Neural cell (in vitro differentiated cells): ENCODE data around the gene HPGD. TPM values are rescaled to one million over a fixed set of nuclear protein-coding genes. Genes with fewer than 3 reads are reported as not detected.

ENCODE experiments used
- H2AFZ ChIP-seq: fragments of 200-600, 300-800 bp; sonication (generic), shearing (Covaris generic); 2 replicates; pipeline ENCODE4 v1.6.0; 2014; ENCODE audit warnings: low read depth, mild to moderate bottlenecking, antibody characterized with exemption, low read length, moderate library complexity
- H3F3A ChIP-seq: fragments of 200-600 bp; shearing (Covaris generic); 2 replicates; pipeline ENCODE4 v1.6.1; 2016; ENCODE audit warnings: mild to moderate bottlenecking, moderate library complexity, mixed read lengths, antibody characterized with exemption, low read length; ENCODE audit not compliant: insufficient read depth, poor library complexity, severe bottlenecking
- H3K27ac ChIP-seq: fragments of 200-600, 300-800 bp; sonication (generic), shearing (Covaris generic); 2 replicates; pipeline ENCODE4 v1.5.1; 2014; ENCODE audit warnings: mild to moderate bottlenecking, low read length, moderate library complexity
- H3K27me3 ChIP-seq: fragments of 300-800, 200-600 bp; sonication (generic), shearing (Covaris generic); 2 replicates; pipeline ENCODE4 v1.6.0; 2014; ENCODE audit warnings: mild to moderate bottlenecking, low read depth, low read length, moderate library complexity; ENCODE audit not compliant: insufficient read depth
- H3K36me3 ChIP-seq: fragments of 300-800, 200-600 bp; sonication (generic), shearing (Covaris generic); 2 replicates; pipeline ENCODE4 v1.5.1; 2014; ENCODE audit warnings: mild to moderate bottlenecking, antibody characterized with exemption, low read length, moderate library complexity; ENCODE audit not compliant: insufficient read depth
- H3K4me2 ChIP-seq: fragments of 300-800, 200-600 bp; sonication (generic), shearing (Covaris generic); 2 replicates; pipeline ENCODE4 v1.6.0; 2014; ENCODE audit warnings: mild to moderate bottlenecking, low read length
- H3K4me3 ChIP-seq: fragments of 300-800, 200-600 bp; sonication (generic), shearing (Covaris generic); 2 replicates; pipeline ENCODE4 v1.5.1; 2014; ENCODE audit warnings: mild to moderate bottlenecking, low read length, moderate library complexity
- H3K79me2 ChIP-seq: fragments of 200-600 bp; shearing (Covaris generic); replicated peaks from 2 replicates; pipeline ENCODE4 v1.6.0; 2014; ENCODE audit warnings: mild to moderate bottlenecking, low read length, moderate library complexity; ENCODE audit not compliant: insufficient read depth
- H3K9ac ChIP-seq: fragments of 300-800, 200-600 bp; sonication (generic), shearing (Covaris generic); 2 replicates; pipeline ENCODE4 v1.6.1; 2016; ENCODE audit warnings: mild to moderate bottlenecking, low read length, mixed read lengths
- H3K9me2 ChIP-seq: fragments of 200-600 bp; shearing (Covaris generic); 2 replicates; pipeline ENCODE4 v1.6.1; 2016; ENCODE audit warnings: mild to moderate bottlenecking, low read length, mixed read lengths; ENCODE audit not compliant: insufficient read depth
- H3K9me3 ChIP-seq: fragments of 200-600, 300-800 bp; sonication (generic), shearing (Covaris generic); 2 replicates; pipeline ENCODE4 v1.6.1; 2016; ENCODE audit warnings: mild to moderate bottlenecking, mixed run types, low read length, moderate library complexity, mixed read lengths
- H4K20me1 ChIP-seq: fragments of 200-600 bp; shearing (Covaris generic); 2 replicates; pipeline ENCODE4 v1.6.1; 2016; ENCODE audit warnings: mild to moderate bottlenecking, mixed run types; ENCODE audit not compliant: insufficient read depth
- CTCF ChIP-seq: fragments of 450-650 bp; IDR thresholded peaks from 2 replicates; pipeline ENCODE4 v1.5.1; 2014; ENCODE audit warnings: antibody characterized with exemption, mild to moderate bottlenecking, moderate library complexity; ENCODE audit not compliant: poor library complexity, severe bottlenecking
- EP300 ChIP-seq: fragments of 450-650 bp; conservative IDR thresholded peaks from 2 replicates; pipeline ENCODE4 v1.6.1; 2014; ENCODE audit warnings: antibody characterized with exemption, mild to moderate bottlenecking, moderate library complexity; ENCODE audit not compliant: poor library complexity, severe bottlenecking
- EZH2 ChIP-seq: fragments of 200-600, 300-800 bp; shearing (Covaris generic), sonication (generic); IDR thresholded peaks from 2 replicates; pipeline ENCODE4 v1.6.1; 2014; ENCODE audit warnings: antibody characterized with exemption, low read length, borderline replicate concordance, mild to moderate bottlenecking; ENCODE audit not compliant: insufficient read depth, poor library complexity, severe bottlenecking
- MXI1 ChIP-seq: fragments of 450-650 bp; conservative IDR thresholded peaks from 2 replicates; pipeline ENCODE4 v1.6.1; 2014; ENCODE audit warnings: antibody characterized with exemption, mild to moderate bottlenecking; ENCODE audit not compliant: poor library complexity, severe bottlenecking
- POLR2AphosphoS5 ChIP-seq: IDR thresholded peaks from 2 replicates; pipeline ENCODE4 v1.6.1; 2012
- RAD21 ChIP-seq: fragments of 450-650 bp; conservative IDR thresholded peaks from 2 replicates; pipeline ENCODE4 v1.6.1; 2014; ENCODE audit warnings: antibody characterized with exemption, mild to moderate bottlenecking, moderate library complexity
- REST ChIP-seq: IDR thresholded peaks from 2 replicates; pipeline ENCODE4 v1.6.1; 2012; ENCODE audit warnings: borderline replicate concordance
- SMC3 ChIP-seq: fragments of 450-650 bp; conservative IDR thresholded peaks from 2 replicates; pipeline ENCODE4 v1.6.1; 2014; ENCODE audit warnings: antibody characterized with exemption, mild to moderate bottlenecking, moderate library complexity; ENCODE audit not compliant: poor library complexity
- TAF1 ChIP-seq: IDR thresholded peaks from 2 replicates; pipeline ENCODE4 v1.6.1; 2012; ENCODE audit warnings: low read depth
- polyA plus RNA-seq: library from polyadenylated mRNA; depleted of rRNA; stranded (reverse); fragments of >200 nt; gene quantifications from 2 replicates; pipeline ENCODE4 v1.2.3, GENCODE V29; 2014

HPGD gene
- polyA plus RNA-seq, 1 donor from 2014 or later, result 23.7 TPM

GRCh38 chr4:174545268-174545667 is 23.0 kb upstream of the HPGD start:
- Histone ChIP-seq H3K27me3 (no peaks in the 10 kb centered on the region), H3K9ac (no peak overlapping the region), H3K4me2 (no peak overlapping the region), H3K36me3 (no peaks in the 10 kb centered on the region), H3K9me2 (no peaks in the 10 kb centered on the region), H3K27ac (no peak overlapping the region), H3K9me3 (no peaks in the 10 kb centered on the region), H3K4me3 (no peak overlapping the region), H3F3A (no peaks in the 10 kb centered on the region), H2AFZ (no peak overlapping the region), H3K79me2 (no peaks in the 10 kb centered on the region), H4K20me1 (no peaks in the 10 kb centered on the region)
- TF ChIP-seq REST (no peak), EP300 (no peak), RAD21 (no peak), SMC3 (no peak), POLR2AphosphoS5 (no peak), CTCF (no peak), EZH2 (no peak), TAF1 (no peak), MXI1 (no peak)

GRCh38 chr4:174544496-174544895 is 22.2 kb upstream of the HPGD start:
- no peaks in the 10 kb centered on the region for H3K79me2 ChIP-seq
- no peak overlapping the region for H2AFZ ChIP-seq
- no peak overlapping the region for H3K9ac ChIP-seq
- H4K20me1 ChIP-seq, result no peaks in the 10 kb centered on the region
- H3K9me3 ChIP-seq, result no peaks in the 10 kb centered on the region
- no peaks in the 10 kb centered on the region for H3K36me3 ChIP-seq
- no peaks in the 10 kb centered on the region for H3K27me3 ChIP-seq
- no peaks in the 10 kb centered on the region for H3F3A ChIP-seq
- H3K4me3 ChIP-seq, result no peak overlapping the region
- H3K4me2 ChIP-seq, result no peak overlapping the region
- H3K27ac ChIP-seq, result no peak overlapping the region
- TF ChIP-seq SMC3 (no peak), CTCF (no peak), POLR2AphosphoS5 (no peak)
- no peaks in the 10 kb centered on the region for H3K9me2 ChIP-seq
